ES-I3 (cell line): Measurements from ENCODE around the gene RAPGEF4.

ENCODE experiments used
- H3K36me3 ChIP-seq: 2 replicates; pipeline ENCODE4 v1.6.1; 2013; ENCODE audit warnings: mild to moderate bottlenecking, low read length, control low read depth, moderate library complexity; ENCODE audit not compliant: insufficient read depth
- H3K4me1 ChIP-seq: 2 replicates; pipeline ENCODE4 v1.6.1; 2013; ENCODE audit warnings: mild to moderate bottlenecking, control low read depth, low read length; ENCODE audit not compliant: insufficient read depth
- H3K9ac ChIP-seq: 2 replicates; pipeline ENCODE4 v1.6.1; 2013; ENCODE audit warnings: low read depth, mild to moderate bottlenecking, low read length, moderate library complexity
- H3K9me3 ChIP-seq: 2 replicates; pipeline ENCODE4 v1.6.1; 2013; ENCODE audit warnings: mild to moderate bottlenecking, low read length, moderate library complexity; ENCODE audit not compliant: control insufficient read depth, insufficient read depth

RAPGEF4 gene

GRCh38 chr2:173045181-173045580 lies 309.5 kb downstream of the RAPGEF4 start:
- Histone ChIP-seq H3K4me1 (peaks cover 6% of the 10 kb centered on the region; the same call in 1 of the 2 replicates), H3K9me3 (no peaks in the 10 kb centered on the region), H3K36me3 (no peaks in the 10 kb centered on the region), H3K9ac (no peak overlapping the region)

DNA sequence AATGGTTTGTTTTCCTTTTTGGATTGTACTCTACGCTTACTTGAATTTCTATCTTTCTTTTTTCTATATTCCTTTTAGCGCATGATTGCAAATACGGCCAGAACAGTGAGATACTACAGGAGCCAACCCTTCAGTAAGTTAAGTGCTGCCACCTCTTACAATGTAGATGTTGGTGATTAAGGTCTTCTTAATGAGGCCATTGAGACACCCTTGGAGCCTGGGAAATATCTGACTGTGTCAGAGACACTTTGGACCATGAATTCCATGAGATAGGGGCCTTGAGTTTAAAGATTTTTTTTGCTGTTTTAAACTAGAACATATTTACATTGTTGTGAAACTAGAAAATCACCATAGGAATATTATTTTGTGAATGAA lies 312.9 kb downstream of the RAPGEF4 start:
- Histone ChIP-seq H3K9ac (no peak overlapping the region), H3K4me1 (0 out of 2 replicates have a peak, but pooled peaks cover 5% of the 10 kb centered on the region), H3K36me3 (no peaks in the 10 kb centered on the region), H3K9me3 (no peaks in the 10 kb centered on the region)

GRCh38 chr2:173048897-173049661 lies 313.4 kb downstream of the RAPGEF4 start:
- no peak overlapping the region for H3K9ac ChIP-seq
- no peaks in the 10 kb centered on the region for H3K9me3 ChIP-seq
- peaks cover 3% of the 10 kb centered on the region; the same call in 1 of the 2 replicates for H3K4me1 ChIP-seq
- H3K36me3 ChIP-seq, result no peaks in the 10 kb centered on the region

- H3K9me3 ChIP-seq, result no peaks in the 10 kb centered on the region
- no peaks in the 10 kb centered on the region for H3K36me3 ChIP-seq
- H3K9ac ChIP-seq, result no peak overlapping the region
- peaks cover 3% of the 10 kb centered on the region; the same call in 1 of the 2 replicates for H3K4me1 ChIP-seq
Observed at GRCh38 chr2:173049831-173050230, 314.2 kb downstream of the RAPGEF4 start.

DNA sequence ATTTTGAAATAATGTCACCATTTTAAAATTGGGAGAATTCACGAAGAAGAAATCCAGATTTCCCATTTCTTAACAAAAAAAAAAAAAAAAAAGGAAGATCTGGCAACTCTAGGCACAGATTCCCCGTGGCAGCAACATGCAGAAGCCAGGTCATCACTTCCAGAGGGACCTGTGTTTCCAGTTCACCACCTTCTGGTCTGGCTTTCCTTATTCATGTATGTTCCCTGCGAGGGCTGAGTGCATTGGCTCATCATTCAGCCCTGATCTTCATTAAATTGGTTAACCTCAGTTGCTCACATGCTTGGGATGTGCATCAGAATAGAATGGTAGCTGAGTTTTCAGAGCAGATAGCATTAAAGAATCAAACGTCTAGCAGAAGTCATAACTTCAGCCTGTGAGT lies 315.0 kb downstream of the RAPGEF4 start:
- Histone ChIP-seq H3K9me3 (no peaks in the 10 kb centered on the region), H3K9ac (no peak overlapping the region), H3K4me1 (peaks cover 3% of the 10 kb centered on the region; the same call in 1 of the 2 replicates), H3K36me3 (no peaks in the 10 kb centered on the region)

DNA sequence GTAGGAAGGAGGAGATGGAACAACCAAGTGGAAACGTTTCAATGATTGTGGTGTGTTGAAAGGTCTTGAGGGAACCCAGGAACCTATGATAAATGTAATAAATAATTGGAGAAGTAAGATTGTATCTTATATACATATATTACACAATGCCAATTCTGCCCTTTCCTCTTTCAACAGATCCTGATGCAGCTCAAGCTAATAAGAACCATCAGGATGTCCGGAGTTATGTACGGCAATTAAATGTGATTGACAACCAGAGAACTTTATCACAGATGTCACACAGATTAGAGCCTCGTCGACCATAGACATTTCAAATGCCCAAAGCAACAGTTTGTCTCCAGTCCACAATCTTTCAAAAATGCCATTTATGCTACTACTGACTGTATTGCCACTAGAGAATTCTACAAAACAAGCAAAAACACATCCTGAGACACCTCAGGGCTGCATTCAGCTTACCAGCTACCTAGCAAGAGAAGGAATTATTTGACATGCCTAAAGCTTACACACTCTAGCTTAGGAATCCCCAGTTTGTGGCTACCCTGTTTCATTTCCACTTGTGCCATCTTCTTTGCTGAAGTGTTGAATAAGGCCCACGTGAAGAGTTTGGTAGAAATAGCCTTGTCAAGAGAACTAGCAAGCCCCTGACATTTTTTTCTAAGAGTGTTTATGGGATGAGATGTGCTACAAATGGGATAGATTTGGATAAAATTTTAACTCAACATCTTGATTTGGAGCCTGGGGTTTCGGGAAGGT lies 316.0 kb downstream of the RAPGEF4 start:
- no peak overlapping the region for H3K9ac ChIP-seq
- H3K36me3 ChIP-seq, result no peaks in the 10 kb centered on the region
- no peaks in the 10 kb centered on the region for H3K9me3 ChIP-seq
- peaks cover 3% of the 10 kb centered on the region; the same call in 1 of the 2 replicates for H3K4me1 ChIP-seq

- H3K36me3 ChIP-seq, result no peaks in the 10 kb centered on the region
- peaks cover 3% of the 10 kb centered on the region; the same call in 1 of the 2 replicates for H3K4me1 ChIP-seq
- no peak overlapping the region for H3K9ac ChIP-seq
- H3K9me3 ChIP-seq, result no peaks in the 10 kb centered on the region
Observed at GRCh38 chr2:173053043-173053699, 317.5 kb downstream of the RAPGEF4 start.

GRCh38 chr2:173054466-173054865 lies 318.8 kb downstream of the RAPGEF4 start:
- Histone ChIP-seq H3K36me3 (no peaks in the 10 kb centered on the region; the same call in 1 of the 2 replicates), H3K9ac (no peak overlapping the region), H3K9me3 (no peaks in the 10 kb centered on the region), H3K4me1 (peaks cover 3% of the 10 kb centered on the region; the same call in 1 of the 2 replicates)

DNA sequence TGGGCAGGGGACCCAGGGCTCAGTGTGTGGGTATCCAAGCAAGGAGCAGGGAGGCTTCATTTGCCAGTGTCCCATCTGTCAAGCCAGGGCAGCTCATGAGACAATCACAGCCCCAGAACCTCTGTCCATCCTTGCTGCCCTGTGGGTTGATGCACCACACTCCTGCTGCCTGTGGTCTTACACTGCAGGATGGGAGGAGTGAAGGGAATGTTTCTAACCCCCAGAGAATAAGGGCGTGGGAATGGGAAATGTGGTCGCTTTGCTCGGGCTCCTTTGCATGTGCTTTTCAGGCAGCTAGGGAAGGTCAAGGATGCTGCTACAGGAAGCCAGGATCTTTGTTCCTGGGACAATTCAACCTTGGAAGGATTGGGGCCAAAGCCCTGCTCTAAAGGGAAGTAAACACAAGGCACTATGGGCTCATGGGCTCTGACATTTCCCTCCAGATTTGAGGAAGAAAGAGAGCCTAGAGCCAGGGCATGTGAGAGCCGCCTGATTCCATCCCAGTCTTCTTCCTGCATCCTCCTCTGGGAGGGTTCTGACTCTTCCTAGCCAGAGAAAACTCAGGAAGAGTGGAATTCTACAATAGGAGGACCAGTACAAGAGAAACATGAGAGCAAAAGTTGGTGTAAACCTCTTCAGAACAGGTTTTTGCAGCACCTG lies 321.2 kb downstream of the RAPGEF4 start:
- no peaks in the 10 kb centered on the region; the same call in 1 of the 2 replicates for H3K36me3 ChIP-seq
- no peaks in the 10 kb centered on the region for H3K9me3 ChIP-seq
- H3K9ac ChIP-seq, result no peak overlapping the region
- peaks cover 3% of the 10 kb centered on the region; the same call in 1 of the 2 replicates for H3K4me1 ChIP-seq

DNA sequence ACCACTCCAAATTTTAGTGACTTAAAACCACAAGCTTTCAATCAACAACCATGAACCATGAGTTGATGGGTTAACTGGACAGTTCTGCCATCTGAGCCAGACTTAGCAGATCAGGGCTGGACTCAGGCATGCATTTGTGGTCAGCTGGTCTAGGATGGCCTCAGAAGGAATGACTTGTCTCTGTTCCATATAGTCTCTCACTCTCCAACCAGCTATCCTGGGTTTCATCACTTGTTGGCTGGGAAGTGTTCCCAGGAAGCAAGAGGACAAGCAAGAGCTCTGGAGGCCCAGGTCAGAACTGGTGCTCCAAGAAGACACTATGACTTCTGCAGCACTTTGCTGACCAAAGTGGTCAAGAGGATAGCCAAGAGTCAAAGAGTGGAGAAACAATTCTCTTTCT lies 322.5 kb downstream of the RAPGEF4 start:
- peaks cover 3% of the 10 kb centered on the region; the same call in 1 of the 2 replicates for H3K4me1 ChIP-seq
- no peaks in the 10 kb centered on the region for H3K9me3 ChIP-seq
- no peaks in the 10 kb centered on the region; the same call in 1 of the 2 replicates for H3K36me3 ChIP-seq
- H3K9ac ChIP-seq, result no peak overlapping the region

GRCh38 chr2:173058673-173059072 lies 323.0 kb downstream of the RAPGEF4 start:
- H3K36me3 ChIP-seq, result no peaks in the 10 kb centered on the region; the same call in 1 of the 2 replicates
- peaks cover 2% of the 10 kb centered on the region; the same call in 1 of the 2 replicates for H3K4me1 ChIP-seq
- H3K9ac ChIP-seq, result no peak overlapping the region
- H3K9me3 ChIP-seq, result no peaks in the 10 kb centered on the region

GRCh38 chr2:173059292-173059691 lies 323.6 kb downstream of the RAPGEF4 start:
- Histone ChIP-seq H3K9ac (no peak overlapping the region), H3K4me1 (no peaks in the 10 kb centered on the region), H3K36me3 (no peaks in the 10 kb centered on the region; the same call in 1 of the 2 replicates), H3K9me3 (no peaks in the 10 kb centered on the region)

DNA sequence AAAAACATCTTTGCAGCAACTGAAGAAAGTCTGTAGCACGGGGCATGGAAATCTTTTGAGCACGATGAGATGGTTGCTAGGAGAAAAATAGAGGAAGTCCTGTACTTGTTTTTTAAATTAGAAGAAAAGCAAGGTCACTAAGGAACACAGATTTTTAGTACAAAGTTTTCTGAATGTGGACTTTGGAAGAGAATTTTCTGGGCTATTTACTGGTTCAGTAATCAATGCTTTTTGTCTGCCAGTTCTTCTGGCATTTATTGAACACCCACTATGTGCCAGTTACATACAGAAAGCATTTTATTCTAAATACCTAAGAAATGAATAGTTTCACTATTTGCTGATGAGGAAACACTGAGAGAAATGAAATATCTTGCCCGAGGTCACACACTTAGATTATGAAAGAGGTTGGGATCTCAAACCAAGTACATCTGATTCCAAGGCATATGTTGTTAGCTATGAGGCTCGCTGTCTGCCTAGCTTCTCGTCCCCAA lies 324.4 kb downstream of the RAPGEF4 start:
- no peaks in the 10 kb centered on the region; the same call in 1 of the 2 replicates for H3K36me3 ChIP-seq
- H3K9me3 ChIP-seq, result no peaks in the 10 kb centered on the region
- H3K9ac ChIP-seq, result no peak overlapping the region
- H3K4me1 ChIP-seq, result no peaks in the 10 kb centered on the region

DNA sequence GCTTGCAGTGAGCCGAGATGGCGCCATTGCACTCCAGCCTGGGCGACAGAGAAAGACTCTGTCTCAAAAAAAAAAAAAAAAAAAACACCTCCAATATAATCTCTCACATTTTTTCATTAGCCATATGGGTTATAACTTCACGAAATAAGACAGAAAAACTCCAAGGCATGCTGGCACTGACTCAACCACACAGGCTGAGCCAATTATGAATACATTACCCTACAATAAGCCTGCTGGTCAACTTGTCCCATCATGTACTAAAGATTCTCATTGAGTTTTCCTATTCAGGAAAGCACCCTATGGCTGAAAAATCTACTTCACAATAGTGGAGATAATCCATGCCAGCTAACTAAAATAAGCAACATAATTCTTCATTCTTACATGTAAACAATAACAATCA lies 327.2 kb downstream of the RAPGEF4 start:
- H3K9me3 ChIP-seq, result no peaks in the 10 kb centered on the region
- H3K36me3 ChIP-seq, result no peaks in the 10 kb centered on the region; the same call in 1 of the 2 replicates
- H3K4me1 ChIP-seq, result no peaks in the 10 kb centered on the region
- no peak overlapping the region for H3K9ac ChIP-seq
